Measurements from ENCODE around the gene CAPZA1.
A peak's percentile ranks its signal among the peaks of the same experiment; 100 is the strongest.
"Not testable (repeated sequence)": the region's sequence is repeated elsewhere in the genome, so short reads cannot be mapped to it uniquely, and the experiment has no call there.

Gene CAPZA1

DNA sequence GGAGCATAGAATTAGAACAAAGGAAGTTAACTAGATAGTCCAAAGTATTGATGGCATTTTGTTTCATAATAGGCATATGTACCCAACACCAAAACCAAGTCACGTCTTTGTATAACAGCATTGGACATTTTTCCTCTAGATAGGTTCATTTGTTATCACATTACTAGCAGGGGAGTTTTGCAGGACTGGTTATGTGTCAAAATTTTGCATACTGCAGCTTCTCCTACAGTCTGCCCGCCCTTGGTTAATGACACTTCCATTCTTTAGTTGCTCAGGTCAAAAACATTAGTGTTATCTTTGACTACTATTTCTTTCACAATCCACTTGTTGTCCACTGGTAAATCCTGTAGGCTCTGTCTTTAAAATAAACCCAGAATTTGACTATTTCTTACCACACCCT, 8.9 kb downstream of the CAPZA1 start:
- no peak for DNase-seq

- DNase-seq = no peak
Measured at GRCh38 chr1:112629256-112629655, 9.6 kb downstream of the CAPZA1 start.

DNA sequence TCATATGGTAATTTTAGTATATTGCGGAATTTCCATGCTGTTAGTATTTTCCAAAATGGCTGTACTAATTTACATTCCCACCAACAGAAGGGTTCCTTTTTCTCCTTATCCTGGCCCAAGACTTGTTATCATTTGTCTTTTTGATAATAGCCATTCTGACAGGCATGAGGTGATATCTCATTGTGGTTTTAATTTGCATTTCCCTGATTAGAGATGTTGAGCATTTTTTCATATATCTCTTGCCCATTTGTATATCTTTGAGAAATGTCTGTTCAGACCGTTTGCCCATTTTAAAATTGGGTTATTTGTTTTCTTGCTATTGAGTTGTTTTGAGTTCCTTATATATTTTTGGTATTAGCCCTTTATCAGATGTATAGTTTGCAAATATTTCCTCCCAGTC, 14.0 kb downstream of the CAPZA1 start:
- no peak for DNase-seq

GRCh38 chr1:112634367-112634766, 14.7 kb downstream of the CAPZA1 start:
- no peak for DNase-seq

DNA sequence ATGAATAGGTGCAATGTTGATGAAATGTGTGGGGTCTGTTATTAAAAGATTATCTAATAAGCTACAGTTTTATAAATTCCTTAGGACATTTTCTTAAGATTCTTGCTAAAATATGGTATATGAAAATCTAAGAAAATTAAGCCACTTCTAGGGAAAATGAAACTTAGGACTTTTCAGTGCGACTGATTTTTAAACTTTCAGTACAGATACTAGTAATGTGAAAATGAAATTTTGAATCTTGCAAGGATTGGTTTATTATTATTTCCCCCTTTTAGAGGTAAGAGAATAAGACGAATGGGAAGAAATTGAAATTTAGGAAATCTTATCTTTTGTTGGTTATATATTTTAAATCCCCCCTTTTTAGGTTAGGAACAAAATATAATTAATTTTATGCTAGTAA, 16.4 kb downstream of the CAPZA1 start:
- DNase-seq = no peak

GRCh38 chr1:112636597-112637253, 17.1 kb downstream of the CAPZA1 start:
- no peak for DNase-seq

GRCh38 chr1:112637254-112638109, 17.9 kb downstream of the CAPZA1 start:
- peak; percentile 45 to 73 for DNase-seq

DNA sequence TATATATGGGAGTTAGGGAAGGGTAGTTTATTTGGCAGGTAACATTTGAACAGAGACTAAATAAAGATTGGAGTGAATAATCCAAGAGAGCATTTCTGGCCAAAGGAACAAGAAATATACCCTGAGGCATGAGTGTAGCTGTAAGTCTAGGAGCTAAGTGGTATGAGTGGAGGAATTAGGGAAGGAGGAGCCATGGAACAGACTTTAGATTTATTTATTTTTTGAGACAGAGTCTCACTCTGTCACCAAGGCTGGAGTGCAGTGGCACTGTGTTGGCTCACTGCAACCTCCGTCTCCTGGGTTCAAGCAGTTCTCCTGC, 18.4 kb downstream of the CAPZA1 start:
- DNase-seq = no peak

GRCh38 chr1:112640437-112640836, 20.8 kb downstream of the CAPZA1 start:
- not testable (repeated sequence) for DNase-seq

- no peak for DNase-seq
Measured at GRCh38 chr1:112643080-112643479, 23.4 kb downstream of the CAPZA1 start.

GRCh38 chr1:112646225-112646624, 26.6 kb downstream of the CAPZA1 start:
- DNase-seq = no peak

- no peak for DNase-seq
Measured at GRCh38 chr1:112651205-112651604, 31.6 kb downstream of the CAPZA1 start.

GRCh38 chr1:112665857-112666256, 46.2 kb downstream of the CAPZA1 start:
- no peak for DNase-seq

- no peak for DNase-seq
Measured at GRCh38 chr1:112666946-112667345, 47.3 kb downstream of the CAPZA1 start.

DNA sequence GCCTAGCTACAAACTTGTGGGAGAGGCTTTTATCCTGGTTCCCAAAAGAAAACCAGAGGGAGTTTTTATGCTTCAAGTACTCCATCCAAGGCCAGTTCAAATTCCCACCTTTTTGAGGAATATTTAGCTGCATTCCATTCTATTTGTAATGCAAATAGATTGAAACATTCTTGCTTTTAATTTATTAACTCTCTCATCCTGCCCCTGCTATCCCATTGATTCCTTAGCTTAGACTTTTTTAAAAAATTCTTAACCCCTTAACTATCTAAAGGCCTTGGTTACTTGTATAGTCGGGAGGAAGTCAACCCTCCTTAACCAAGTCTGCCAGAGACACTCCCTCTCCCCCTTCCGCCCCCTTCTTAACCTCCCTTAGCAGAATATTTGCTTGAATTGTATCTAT, 52.4 kb downstream of the CAPZA1 start:
- DNase-seq = no peak

GRCh38 chr1:112672842-112673241, 53.2 kb downstream of the CAPZA1 start:
- no peak for DNase-seq

DNA sequence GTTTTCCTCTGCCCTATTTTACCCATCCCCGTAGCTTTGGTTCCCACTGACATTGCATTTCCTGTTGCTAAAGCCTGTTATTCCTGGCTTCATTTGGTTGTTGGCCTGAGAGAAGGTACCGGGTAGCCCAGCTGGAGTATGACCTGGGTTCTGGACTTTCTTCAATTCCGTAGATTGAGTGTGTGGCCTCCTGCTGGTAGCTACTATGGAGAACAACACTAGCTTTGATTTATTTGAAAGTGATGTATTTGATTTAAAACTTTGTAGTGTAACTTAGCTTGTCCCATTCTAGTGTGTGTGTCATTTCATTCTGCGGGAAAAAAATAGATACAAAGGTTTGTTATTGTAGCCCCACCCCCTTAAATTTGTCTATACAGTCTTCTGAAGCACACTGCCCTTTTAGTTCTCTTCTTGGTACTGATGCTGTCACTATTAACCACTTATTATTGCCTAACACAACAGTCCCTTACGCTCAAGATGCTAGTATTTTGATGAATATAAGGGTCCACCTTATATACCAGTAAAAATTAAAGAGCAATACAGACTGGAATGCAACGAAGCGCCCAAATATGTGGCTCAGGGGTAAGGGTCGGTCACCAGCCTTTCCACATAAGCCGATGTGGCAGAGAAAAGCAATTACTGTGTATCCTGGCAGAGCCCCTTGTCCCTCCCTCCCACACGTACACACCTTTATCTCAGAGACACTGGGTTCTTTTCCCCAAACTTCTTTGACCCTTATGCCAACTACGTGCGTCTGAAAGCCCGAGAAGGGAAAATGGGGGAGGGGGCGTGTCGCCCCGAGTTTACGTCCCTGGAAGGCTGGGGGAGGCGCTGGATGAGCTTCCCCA, 54.2 kb downstream of the CAPZA1 start:
- peak in 1 of 2 donors; percentile 38 for DNase-seq

DNA sequence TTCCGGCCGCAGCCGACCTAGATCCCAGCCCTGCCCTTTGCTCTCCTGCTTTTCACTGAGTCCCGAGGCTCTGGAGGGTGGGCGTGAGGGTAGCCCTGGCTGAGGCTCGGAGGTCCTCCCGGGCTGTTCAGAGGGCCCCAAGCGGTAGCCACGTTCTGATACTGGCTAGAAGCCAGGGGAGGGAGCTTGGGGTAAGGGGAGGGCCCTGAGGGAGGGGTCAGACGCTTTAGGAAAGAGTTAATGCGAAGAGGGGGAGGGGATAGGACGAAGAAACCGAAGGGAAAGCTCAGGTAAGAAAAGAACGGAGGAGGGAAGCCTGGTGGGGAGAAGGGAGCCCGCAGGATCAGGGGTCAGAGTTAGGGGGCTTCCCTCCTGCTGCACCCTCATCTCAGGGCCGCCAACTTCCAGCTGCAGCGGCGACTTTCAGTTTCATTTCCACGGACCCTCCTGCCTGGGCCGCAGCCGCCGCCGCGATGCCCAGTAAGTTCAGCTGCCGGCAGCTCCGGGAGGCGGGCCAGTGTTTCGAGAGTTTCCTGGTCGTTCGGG, 54.9 kb downstream of the CAPZA1 start, which contains the start of gene MOV10:
Gene MOV10 (plus strand): TSS at position 220 of the 546 bp plus-strand sequence. CDS start 254 bp downstream, at position 474.
- peak in 1 of 2 donors; percentile 17 for DNase-seq

GRCh38 chr1:112674986-112675727, 55.5 kb downstream of the CAPZA1 start:
- peak in 1 of 2 donors; percentile 59 for DNase-seq

DNA sequence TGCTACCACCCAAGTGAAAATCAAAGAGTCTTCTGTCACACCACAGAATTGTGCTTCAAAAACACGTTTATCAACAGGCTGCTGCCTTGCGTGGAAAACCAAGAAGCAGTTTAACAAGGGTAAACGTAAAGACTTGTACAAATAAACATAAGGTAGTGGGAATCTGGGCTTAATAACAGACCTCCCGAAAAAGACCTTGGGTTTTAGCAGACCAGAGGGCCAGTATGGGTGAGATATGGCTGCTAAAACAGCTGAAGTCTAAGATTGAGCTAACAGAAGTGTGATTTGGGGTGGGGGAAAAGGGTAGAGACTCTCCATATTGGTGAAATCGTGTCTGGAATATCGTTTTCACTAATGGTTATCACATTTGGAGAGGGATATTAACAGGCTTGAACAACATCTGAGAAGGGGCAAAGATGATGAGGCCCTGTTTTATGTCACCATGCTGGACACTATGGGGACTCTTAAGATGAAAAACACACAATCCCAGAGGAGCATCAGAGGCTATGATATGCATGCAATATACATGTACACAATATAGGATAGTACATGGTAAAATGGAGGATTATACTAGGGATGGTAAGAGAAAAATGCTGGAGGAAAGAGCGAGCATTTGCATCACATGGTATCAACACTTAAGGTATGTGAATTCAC, 56.2 kb downstream of the CAPZA1 start:
- DNase-seq = no peak

GRCh38 chr1:112676543-112676942, 56.9 kb downstream of the CAPZA1 start:
- DNase-seq = no peak

DNA sequence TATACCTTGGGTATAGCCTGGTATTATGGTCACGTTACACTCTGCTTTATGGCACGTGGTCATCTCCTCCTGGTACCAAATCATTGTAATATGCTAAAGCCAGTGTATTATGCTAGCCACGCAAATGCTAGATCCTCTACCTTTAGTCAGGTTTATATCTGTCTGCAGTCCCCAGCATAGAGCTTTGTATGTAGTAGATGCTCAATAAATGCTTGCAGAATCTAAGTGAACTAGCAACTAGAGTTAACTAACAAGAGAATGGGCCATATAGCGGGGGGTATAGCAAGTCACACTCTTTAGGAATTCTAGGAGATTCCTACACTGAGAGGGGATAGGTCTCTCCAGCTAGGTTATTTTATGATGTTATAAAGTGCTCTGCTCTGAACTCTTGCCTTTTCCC, 57.9 kb downstream of the CAPZA1 start:
- no peak for DNase-seq

All from hippocampal formation (tissue), 2 donors.